C4-2B (cell line): ENCODE results near the gene LPP.

Experiments used
- H3K27ac ChIP-seq: fragments of 450-650 bp; 2 replicates; pipeline ENCODE4 v1.5.1; 2017
- ZFX ChIP-seq: fragments of 450-650 bp; IDR thresholded peaks from 2 replicates; pipeline ENCODE4 v1.6.1; 2017
- TF ChIP-seq, protein P1 (sequence below): fragments of 450-650 bp; conservative IDR thresholded peaks from 2 replicates; pipeline ENCODE4 v1.5.1; 2017; ENCODE audit warnings: mild to moderate bottlenecking

Gene LPP

DNA sequence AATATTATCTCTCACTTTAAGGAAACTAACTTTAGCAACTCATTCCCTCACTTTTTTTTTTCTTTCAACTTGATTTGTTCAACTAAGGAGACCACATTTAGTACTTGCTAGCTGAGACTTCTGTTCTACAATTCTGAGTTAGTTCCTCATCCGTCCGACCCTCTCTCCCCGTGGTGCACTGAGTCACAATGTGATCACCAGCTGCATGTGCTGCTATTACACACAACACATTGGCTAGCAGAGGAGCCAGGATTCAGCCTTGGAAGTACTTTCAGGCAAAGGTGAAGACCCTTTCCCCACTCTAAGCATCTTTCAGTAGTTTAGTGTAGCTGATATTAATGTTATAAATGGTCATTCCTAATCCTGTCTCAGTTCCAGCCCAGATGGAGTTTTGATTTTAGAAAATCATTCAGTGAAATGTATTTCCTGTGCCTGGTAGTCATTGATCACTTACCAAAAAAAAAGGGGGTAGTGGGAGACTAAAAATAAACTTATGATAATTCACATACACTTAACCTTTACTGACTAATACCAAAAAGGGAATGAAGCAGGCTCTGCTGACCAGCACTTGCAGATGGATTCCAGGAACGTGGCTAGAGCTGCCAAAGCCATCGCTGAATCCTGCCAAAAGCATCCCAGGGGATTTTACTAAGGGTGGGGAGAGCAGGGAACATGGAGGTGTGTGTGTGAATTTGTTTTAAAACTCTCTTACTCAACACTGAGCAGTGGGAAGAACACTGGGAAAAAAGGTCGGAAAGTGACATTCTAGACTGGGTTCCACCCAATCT, 424.8 kb downstream of the LPP start:
- TF ChIP-seq, protein P1, sequence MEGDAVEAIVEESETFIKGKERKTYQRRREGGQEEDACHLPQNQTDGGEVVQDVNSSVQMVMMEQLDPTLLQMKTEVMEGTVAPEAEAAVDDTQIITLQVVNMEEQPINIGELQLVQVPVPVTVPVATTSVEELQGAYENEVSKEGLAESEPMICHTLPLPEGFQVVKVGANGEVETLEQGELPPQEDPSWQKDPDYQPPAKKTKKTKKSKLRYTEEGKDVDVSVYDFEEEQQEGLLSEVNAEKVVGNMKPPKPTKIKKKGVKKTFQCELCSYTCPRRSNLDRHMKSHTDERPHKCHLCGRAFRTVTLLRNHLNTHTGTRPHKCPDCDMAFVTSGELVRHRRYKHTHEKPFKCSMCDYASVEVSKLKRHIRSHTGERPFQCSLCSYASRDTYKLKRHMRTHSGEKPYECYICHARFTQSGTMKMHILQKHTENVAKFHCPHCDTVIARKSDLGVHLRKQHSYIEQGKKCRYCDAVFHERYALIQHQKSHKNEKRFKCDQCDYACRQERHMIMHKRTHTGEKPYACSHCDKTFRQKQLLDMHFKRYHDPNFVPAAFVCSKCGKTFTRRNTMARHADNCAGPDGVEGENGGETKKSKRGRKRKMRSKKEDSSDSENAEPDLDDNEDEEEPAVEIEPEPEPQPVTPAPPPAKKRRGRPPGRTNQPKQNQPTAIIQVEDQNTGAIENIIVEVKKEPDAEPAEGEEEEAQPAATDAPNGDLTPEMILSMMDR, result no peak
- no peak for TF ChIP-seq ZFX
- H3K27ac ChIP-seq, result no peak overlapping the region

DNA sequence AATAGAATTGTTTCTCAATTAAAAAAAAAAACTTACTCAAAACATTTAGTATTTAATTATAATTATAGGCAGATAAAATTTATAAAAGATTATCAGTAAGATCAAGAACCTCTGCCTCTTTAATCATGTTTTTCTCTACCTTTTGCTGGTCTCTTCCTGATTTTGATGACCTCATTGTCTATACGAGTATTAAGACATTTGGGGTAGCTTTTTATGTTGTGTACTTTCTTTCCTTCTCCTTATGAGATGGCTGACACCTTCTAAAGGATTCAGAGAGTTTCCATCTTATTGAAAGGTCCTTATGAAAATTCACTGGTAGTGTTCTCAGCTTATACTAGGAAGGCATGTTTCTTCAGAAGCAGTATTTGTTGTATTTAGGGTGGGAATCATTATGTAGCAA, 426.3 kb downstream of the LPP start:
- TF ChIP-seq, protein P1, result no peak
- no peak for TF ChIP-seq ZFX
- no peak overlapping the region for H3K27ac ChIP-seq

DNA sequence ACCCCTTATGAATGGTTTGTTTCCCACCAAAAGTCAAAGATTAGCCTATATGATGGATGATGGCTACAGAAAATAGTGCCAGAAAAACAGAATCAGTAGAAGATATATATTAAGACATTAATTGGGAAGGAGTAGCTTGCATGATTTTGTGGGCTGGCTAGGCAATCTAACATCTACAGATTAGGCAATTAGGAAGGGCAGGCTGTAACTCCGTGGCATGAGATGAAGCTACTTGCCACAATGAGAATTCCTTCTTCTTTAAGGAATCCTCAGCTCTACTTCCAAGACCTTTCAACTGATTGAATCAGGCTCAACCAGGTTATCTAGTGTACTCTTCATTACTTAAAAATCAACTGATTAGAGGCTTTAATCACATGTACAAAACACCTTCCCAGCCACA, 426.7 kb downstream of the LPP start:
- no peak overlapping the region for H3K27ac ChIP-seq
- no peak for TF ChIP-seq ZFX
- TF ChIP-seq, protein P1, result no peak

DNA sequence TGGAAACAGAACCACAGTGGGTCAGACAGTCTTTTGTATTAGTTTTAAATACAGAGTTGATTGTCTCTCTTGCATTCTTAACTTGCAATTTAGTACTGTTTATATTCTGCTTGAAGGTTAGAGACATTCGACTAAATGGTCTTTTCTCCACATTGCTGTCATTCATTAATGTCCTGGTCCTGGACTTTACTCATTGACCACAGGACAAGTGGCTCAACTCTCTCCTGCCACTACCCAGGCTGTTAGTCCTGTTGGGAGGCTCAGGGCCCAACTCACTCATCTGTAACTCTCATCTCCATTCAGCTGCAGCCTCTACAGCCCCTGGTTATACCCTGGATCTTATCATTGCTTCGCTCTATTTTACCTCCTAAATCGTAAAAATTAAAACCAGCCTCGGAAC, 427.4 kb downstream of the LPP start:
- no peak overlapping the region for H3K27ac ChIP-seq
- no peak for TF ChIP-seq ZFX
- TF ChIP-seq, protein P1, result no peak

DNA sequence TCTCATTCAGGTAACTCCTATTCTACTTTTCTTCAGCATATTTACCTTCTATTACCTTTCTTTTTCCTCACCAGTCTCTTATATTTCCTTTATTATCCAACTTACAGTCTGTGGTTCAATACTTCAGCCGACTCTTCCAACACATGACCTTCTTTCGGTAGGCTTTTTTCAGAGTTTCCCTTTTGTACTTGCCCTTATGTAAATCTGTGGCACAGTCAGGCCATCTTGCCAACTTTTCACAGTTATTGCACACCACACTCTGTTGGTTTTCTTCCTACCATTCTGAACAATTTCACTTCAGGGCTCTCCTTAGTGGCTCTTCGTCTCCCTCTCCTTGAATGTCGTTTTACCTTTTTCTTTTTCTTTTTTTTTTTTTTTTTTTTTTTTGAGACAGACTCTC, 427.8 kb downstream of the LPP start:
- no peak overlapping the region for H3K27ac ChIP-seq
- TF ChIP-seq, protein P1, result no peak
- TF ChIP-seq ZFX, result no peak

DNA sequence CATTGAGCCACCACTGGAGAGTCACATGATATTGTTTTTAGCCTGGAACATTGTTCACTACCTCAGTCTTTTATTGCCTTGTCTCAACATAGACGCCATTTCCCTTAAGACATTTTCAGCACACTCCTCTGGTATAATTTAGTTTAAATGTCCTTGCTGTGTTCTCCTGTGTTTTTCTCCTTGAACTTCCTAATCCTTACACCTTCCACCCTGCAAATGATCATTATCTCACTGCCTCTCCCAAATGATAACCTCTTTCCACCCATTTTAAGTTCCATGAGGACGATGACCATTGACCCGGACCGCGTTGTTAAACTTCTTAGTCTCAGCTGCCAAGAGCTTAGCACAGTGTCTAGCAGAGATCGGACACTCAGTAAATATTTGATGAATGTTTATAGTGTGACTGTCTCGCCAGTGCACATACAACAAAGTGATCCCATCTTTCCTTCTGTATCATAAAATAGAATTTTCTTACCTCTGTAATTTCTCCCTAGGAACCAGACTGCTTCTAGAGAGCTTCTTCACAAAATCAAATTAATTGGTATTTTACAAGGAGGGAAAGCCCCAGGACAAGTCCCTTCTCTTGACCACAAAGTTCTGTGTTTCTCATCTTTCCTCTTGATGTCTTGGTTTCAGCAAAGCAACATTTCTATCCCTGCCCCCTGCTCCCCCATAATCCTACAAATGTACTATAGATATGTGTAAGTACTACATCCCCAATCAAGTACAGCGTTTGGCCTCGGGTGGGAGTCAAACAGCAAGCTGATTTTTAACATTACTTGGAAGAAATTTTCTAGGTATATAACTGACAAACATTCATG, 429.6 kb downstream of the LPP start:
- peak overlapping the region; percentile 22; the same call in 1 of the 2 replicates for H3K27ac ChIP-seq
- TF ChIP-seq ZFX, result no peak

DNA sequence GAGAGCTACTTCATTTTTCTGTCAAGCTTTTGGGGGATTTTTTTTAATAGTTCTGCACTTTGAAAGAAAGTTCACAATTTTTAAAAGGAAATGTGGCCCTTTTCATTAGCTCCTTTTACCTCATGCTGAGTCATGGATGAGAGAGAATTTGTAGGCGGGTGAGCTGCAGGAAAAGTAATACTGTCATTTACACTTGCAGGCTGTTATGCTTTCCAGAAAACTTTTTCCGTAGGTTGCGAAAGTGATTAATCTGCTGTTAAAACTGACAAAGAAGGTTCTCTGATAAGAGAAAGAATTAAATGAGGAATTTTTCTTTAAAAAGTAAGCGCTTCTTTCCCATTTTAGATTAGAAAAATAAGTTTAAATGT, 430.2 kb downstream of the LPP start:
- TF ChIP-seq, protein P1, result no peak
- TF ChIP-seq ZFX, result no peak
- H3K27ac ChIP-seq, result no peak overlapping the region
